Endothelial cell of umbilical vein (primary cell): ENCODE measurements around the gene RAB11FIP3.

Source experiments
- EZH2 ChIP-seq: IDR thresholded peaks from 2 replicates; pipeline ENCODE4 v1.6.1; 2012; ENCODE audit warnings: borderline replicate concordance, low read depth, mild to moderate bottlenecking, moderate library complexity, low read length, inconsistent platforms; ENCODE audit not compliant: severe bottlenecking
- FOS ChIP-seq: IDR thresholded peaks from 2 replicates; pipeline ENCODE4 v1.6.1; 2011; ENCODE audit warnings: mild to moderate bottlenecking, low read length, moderate library complexity, borderline replicate concordance; ENCODE audit not compliant: insufficient read depth
- JUN ChIP-seq: IDR thresholded peaks from 2 replicates; pipeline ENCODE4 v1.6.1; 2011; ENCODE audit warnings: borderline replicate concordance, low read depth; ENCODE audit not compliant: insufficient read length, insufficient read depth
- MYC ChIP-seq: IDR thresholded peaks from one replicate; pipeline ENCODE4 v1.6.1; 2011; ENCODE audit warnings: mild to moderate bottlenecking, low read depth, low read length
- POLR2A ChIP-seq: IDR thresholded peaks from 2 replicates; pipeline ENCODE4 v1.6.1; 2012; ENCODE audit warnings: low read depth, mild to moderate bottlenecking, control low read depth, low read length
- POLR2AphosphoS5 ChIP-seq: IDR thresholded peaks from 2 replicates; pipeline ENCODE4 v1.6.1; 2012; ENCODE audit warnings: low read depth, mild to moderate bottlenecking, control low read depth, low read length, moderate library complexity; ENCODE audit not compliant: insufficient read depth
- TF ChIP-seq, protein P1 (sequence below), 2 donors: IDR thresholded peaks; 1 replicate in 1 of 2; 2 replicates in 1 of 2; pipeline ENCODE4 v1.5.1; 2011; ENCODE audit warnings: low read length in 2 of 2, mild to moderate bottlenecking in 2 of 2, moderate library complexity in 2 of 2, control low read depth in 1 of 2, inconsistent platforms in 1 of 2, low read depth in 1 of 2; ENCODE audit not compliant: insufficient read depth in 1 of 2; ENCODE audit errors: extremely low read depth in 1 of 2
- TF ChIP-seq, protein P2 (sequence below): IDR thresholded peaks from 2 replicates; pipeline ENCODE4 v1.6.1; 2011; ENCODE audit not compliant: insufficient read depth, insufficient read length

DNA sequence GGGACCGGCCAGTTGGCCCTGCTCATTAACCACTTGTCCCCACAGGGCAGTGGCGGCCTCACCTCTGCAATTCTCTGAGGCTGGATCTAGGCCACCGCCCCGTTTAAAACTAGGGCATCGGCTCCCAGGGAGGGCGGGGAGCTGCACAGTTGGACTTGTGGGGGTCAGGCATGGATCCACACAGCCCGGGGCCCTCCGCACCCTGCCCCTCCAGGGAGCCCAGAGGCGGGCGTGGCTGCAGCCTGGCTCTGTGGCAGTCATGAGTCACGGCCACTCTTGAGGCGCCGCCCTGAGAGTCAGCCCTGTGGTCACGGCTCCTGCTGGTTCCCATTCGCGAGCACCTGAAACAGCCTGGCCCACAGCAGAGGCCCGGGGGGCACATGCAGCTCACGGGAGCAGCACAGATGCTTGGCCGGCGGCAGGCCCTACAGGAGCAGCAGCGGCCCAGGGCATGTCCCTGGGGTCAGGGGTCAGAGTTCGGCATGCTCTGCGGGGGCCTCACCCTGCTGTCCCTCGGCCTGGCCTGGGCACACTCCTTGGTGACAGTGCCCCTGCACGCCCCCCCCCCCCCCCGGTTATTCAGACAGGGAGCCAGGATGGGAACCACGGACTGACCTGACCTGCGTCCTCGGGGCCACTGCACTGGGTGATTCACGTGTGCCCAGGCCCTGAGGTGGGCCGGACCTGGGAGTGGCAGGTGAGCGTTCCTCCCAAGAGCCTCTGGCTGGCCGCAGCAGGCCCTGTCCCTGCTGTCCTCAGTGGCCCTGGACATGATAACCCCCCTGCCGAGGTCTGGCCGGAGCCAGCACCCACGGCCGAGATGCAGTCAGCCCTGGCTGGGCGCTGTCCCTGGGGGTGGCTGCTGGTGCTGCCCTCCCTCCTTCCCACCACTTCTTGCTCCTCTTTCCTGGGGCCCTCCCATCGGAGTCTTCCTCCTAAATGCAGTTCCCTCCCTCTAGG, 110.3 kb downstream of the RAB11FIP3 start:
- no peak for TF ChIP-seq JUN
- no peak for TF ChIP-seq EZH2
- TF ChIP-seq, protein P1, sequence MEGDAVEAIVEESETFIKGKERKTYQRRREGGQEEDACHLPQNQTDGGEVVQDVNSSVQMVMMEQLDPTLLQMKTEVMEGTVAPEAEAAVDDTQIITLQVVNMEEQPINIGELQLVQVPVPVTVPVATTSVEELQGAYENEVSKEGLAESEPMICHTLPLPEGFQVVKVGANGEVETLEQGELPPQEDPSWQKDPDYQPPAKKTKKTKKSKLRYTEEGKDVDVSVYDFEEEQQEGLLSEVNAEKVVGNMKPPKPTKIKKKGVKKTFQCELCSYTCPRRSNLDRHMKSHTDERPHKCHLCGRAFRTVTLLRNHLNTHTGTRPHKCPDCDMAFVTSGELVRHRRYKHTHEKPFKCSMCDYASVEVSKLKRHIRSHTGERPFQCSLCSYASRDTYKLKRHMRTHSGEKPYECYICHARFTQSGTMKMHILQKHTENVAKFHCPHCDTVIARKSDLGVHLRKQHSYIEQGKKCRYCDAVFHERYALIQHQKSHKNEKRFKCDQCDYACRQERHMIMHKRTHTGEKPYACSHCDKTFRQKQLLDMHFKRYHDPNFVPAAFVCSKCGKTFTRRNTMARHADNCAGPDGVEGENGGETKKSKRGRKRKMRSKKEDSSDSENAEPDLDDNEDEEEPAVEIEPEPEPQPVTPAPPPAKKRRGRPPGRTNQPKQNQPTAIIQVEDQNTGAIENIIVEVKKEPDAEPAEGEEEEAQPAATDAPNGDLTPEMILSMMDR (IDR thresholded peaks at IDR 0.05; ENCODE audit: extremely low read depth in 1 of 2, insufficient read depth in 1 of 2, low read depth in 1 of 2, low read length in 2 of 2) = no peak
- no peak for TF ChIP-seq POLR2AphosphoS5
- TF ChIP-seq POLR2A = no peak
- TF ChIP-seq, protein P2, sequence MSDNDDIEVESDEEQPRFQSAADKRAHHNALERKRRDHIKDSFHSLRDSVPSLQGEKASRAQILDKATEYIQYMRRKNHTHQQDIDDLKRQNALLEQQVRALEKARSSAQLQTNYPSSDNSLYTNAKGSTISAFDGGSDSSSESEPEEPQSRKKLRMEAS = no peak
- no peak for TF ChIP-seq MYC
- no peak for TF ChIP-seq FOS
